T47D (cell line): Measurements from ENCODE around the gene VAV3.

Experiments
- DNase-seq, 2 experiments: peaks; one replicate each; pipeline versions ENCODE4 v3.0.0 to v3.0.0-alpha.2; 2011 to 2012; ENCODE audit warnings: low read depth in 1 of 2, low spot score in 1 of 2
- JUND ChIP-seq: IDR thresholded peaks from 2 replicates; pipeline ENCODE4 v1.6.1; 2012; ENCODE audit warnings: low read depth
- in situ Hi-C: cut with HindIII; loops from 2 replicates; pipeline ENCODE4 v1.10.0; 2016; ENCODE audit warnings: low sequenced_read_pairs, low pct_unique_long_range_greater_than_20kb

Gene VAV3

DNA sequence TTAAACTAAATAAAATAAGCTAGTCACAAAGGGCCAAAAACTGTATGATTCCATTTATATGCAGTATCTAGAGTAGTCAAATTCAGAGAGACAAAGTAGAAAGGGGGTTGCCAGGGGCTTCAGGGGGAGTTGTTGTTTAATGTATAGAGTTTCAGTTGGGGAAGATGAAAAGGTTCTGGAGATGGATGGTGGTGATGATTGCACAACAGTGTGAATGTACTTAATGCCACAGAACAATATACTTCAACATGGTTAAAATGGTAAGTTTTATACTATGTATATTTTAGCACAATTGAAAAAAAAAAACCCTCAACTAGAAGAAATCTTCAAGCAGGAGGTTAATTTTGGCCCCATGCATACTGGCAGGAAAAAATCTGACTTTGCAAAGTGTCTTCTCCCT is 24.3 kb downstream of the VAV3 start:
- in situ Hi-C loops, result no loop called here
- DNase-seq, result no peak
- no peak for TF ChIP-seq JUND

DNA sequence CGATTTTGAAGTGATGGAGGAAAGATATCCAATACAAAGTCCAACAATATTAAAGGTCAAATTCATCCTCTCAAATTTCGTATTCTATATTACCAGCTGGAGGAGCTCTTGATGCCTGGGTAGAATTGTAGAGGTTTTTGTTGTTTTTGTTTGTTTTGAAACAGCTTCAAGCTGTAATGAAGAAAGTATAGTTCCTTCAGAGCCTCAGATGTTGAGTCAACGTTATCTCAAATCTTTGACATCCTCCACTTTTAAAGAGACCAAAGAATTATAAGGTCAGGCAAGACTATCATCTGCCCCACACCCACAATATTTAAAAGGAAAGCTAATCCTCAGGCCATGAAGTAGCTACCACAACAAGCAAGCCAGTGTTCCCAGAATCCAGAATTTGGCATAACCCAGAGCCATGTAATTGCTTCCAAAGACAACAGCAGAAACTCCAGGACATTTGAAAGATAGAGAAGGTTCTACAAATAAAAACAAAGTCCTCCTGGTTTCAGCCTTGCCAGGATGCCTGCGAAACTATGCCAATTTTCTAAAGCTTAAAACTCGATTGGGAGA is 24.9 kb downstream of the VAV3 start:
- in situ Hi-C loops, result no loop called here
- no peak for DNase-seq
- no peak for TF ChIP-seq JUND

DNA sequence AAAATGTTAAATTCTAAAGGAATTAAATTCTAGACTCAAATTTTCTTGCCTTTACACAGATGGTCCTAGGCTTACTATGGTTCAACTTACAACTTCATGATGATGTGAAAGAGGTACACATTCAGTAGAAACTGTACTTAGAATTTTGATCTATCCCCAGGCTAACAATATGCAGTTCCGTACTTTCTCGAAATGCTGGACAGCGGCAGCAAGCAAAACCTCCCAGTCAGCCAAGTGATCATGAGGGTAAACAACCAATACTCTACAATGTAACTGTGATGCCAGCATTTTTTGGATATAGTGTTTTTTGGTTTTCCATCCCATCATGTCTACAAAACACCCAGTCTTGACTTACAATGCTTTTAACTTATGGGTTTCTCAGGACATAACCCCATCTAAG is 25.7 kb downstream of the VAV3 start:
- DNase-seq, result peak in 1 of 2 experiments; percentile 27
- in situ Hi-C loops, result no loop called here
- TF ChIP-seq JUND, result no peak

DNA sequence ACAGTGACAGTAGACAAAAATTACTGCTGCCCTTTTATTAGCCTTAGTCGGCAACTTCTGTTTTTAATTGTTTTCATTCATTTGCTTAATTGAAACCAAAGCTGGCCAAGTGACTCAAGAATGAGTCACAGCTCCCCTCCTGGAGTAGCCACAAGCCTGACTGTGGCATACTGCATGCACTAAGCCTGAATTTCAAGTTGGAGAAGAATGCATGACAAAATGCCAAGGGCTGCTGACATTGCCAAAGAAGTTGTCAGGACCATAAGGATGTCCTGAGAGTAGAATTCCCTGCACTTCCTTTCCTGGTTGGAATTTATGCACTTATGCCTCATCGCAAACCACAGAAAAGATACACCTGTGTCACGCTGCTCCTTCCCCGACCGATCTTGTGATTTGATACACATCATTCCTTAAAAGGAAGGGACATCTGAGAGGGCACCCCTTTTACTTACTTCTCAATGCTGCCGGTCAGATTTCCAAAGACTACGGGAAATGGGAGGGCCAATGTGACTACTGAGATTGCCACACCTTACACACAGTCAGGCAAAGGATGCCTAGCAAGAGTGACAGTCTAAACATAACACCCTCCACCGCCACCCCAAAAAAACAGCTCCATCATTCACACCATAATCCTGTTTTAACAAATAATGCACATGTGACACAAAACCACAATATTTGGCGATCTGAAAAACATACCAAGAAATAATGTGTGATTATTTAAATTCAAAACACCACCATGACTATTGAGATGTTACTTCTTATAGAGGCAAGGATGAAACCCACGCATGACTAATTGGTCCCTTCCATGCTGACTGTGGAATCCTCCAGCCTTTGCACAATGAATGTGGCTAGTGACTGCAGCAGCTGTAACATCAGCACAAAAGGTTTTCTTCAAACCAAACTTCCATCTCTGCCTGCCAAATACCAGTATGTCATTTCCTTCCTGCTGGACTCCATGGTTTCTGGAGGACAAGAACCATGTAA is 28.2 kb downstream of the VAV3 start:
- TF ChIP-seq JUND, result peak; percentile 72; the same call in 1 of the 2 replicates
- in situ Hi-C loops, result no loop called here
- peak; percentile 27 to 94 for DNase-seq

DNA sequence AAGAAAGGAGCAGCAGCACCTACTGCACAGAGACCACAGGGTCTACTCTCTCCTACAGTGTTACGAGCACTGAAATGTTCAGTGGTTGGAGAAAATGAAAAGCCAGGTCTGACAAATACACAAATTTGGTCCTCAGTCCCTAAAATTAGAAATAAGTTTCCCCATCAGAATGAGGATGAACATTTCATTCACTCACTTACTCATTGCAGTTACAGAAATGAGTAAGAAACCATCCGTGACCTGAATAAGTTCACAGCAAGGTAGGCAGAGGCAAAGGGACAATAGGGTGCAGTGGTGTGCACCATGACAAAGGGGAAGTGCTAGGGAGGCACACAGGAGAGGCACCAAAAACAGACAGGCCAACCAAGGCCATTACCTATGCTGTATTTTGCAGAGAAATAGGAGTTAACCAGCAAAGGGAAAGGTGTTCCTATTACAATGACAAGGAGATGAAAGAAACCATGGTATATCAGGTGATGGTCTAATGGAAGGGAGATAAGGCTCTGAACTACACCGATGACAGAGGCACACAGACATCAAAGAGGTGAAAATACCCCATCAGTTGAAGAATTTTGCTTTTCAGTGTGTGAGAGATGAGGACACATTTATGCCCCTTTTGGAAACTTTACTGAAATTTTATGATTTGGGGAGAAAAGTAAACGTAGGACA is 29.4 kb downstream of the VAV3 start:
- in situ Hi-C loops, result no loop called here
- DNase-seq, result no peak
- no peak for TF ChIP-seq JUND

DNA sequence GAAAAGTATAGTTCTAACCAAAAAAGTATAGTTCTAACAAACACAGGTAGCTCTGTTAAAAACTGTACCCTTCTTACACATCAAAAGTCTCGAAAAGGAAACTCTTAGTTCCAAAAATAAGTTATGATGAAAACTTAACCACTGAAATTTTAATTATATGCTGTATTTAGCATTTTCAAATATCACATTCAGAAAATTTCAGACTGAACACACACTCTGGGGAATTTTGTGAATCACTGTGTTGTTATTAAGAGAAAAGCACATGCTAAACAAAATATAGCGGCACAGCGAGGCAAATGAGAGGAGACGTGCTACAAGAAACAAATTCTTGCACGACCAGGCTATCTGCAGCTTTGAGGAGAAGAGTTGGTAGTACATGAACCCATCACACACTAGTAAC is 30.4 kb downstream of the VAV3 start:
- in situ Hi-C loops, result no loop called here
- TF ChIP-seq JUND, result no peak

DNA sequence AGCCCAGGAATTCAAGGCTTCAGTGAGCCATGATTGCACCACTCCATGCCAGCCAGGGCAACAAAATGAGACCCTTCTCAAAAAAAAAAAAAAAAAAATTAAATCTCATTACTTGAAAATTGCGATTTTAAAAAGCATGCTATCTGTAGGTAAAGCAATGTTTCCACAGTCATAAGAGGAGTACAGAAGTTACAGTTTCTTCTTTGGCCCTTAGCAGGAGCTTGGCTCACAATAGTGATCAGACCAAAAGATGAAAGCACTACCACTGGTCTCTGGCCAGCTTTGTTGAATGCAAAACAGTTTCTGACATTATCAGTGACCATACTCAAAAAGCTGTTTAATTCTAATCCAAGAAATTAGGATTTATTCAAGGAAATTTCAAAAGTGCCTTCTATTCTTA is 31.2 kb downstream of the VAV3 start:
- no peak for TF ChIP-seq JUND
- DNase-seq, result no peak
- in situ Hi-C loops, result no loop called here

More for the DNA sequence above, 30.4 kb downstream of the VAV3 start:
- DNase-seq, result no peak

DNA sequence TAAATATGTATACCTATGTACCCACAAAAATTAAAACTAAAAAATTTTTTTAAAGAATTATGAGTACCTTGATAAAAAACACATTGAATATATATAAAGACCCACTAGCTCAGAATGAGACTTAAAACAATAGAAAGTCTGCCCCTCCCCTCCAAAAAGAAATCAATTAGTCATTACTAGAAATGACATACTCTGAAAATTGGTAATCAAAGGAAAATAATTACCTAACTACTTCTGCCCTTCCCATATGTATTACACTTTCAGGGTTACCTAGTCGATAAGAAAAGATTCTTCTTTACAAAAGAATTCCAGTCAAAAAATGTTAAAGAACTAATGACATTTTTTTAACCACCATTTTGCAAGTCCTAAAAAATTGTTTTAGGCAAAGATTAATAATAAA is 34.7 kb downstream of the VAV3 start:
- TF ChIP-seq JUND, result no peak
- in situ Hi-C loops, result no loop called here

DNA sequence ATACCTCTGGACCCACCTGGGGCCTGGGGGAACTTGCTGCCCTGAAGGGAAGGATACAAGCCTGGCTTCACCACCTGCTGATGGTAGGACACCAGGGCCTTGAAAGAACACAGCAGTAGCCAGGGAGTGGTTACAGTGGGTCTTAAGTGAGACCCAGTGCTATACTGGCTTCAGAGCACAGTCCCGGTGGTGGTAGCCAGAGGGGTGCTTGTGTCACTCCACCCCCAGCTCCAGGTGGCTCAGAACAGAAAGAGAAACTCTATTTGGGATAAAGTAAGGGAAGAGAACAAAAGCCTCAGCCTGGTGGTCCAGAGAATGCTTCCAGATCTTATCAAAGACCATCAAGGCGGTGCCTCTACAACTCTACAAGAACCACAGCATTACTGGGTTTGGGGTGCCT is 37.2 kb downstream of the VAV3 start:
- no peak for TF ChIP-seq JUND
- no peak for DNase-seq
- in situ Hi-C loops, result no loop called here

More for the DNA sequence above, 34.7 kb downstream of the VAV3 start:
- no peak for DNase-seq

DNA sequence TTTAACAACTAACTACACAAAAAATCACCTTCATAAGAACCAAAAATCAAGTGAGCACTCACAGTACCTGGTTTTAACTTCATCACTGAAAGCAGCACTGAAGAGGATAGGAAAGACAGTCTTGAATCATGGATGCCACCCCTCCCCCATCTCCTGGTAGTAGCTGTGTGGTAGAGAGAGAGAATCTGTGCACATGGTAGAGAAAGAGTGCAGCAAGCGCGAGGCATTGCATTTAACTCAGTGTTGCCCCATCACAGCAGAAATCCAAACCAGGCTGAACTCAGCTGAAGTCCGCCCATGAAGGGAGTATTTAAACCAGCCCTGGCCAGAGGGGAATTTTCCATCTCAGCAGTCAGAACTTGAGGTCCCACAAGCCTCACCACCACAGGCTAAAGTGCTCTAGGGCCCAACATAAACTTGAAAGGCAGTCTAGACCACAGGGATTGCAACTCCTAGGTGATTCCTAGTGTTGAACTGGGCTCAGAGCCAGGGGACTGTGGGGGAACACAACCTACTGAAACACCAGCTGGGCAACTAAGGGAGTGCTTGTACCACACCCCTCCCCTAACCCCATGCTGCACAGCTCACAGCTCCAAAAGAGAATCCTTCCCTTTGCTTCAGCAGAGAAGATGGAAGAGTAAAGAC is 38.4 kb downstream of the VAV3 start:
- in situ Hi-C loops, result no loop called here
- no peak for TF ChIP-seq JUND
- no peak for DNase-seq

DNA sequence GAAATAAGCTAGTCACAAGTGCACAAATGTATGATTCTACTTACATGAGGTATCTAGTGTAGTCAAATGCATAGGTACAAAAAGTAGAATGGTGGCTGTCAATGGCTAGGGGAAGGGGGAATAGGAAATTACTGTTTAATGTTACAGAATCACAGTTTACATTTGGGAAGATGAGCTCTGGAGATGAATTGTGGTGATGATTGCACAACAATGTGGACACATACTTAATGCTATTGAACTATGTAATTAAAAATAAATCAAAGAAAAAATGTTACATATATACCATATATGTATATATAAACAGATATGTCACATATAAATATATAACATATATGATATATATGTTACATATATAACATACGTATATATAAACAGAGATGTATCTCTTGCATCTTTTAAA is 39.4 kb downstream of the VAV3 start:
- in situ Hi-C loops, result no loop called here
- DNase-seq, result no peak
- no peak for TF ChIP-seq JUND

DNA sequence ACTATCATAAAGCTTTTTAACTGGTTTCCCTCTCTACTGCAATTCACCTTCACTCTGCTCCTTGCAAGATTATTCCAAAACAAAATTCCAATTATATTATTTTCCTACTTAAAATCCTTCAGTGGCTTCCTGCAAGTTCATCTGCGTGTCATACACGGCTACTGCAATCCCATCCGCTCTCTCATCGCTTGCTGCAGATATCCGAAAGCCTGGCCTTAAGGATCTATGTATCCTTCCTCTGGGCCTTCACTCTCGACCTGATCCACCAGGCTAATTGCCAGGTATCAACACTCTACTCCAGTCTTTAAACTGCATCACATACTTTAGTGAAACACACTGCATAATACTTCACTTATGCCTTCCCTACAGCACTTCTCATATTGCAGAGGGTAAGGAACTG is 44.0 kb downstream of the VAV3 start:
- DNase-seq, result no peak
- in situ Hi-C loops, result no loop called here
- TF ChIP-seq JUND, result no peak
